Fibroblast of lung (primary cell): Measurements from ENCODE around the gene AZIN2. TPM values are rescaled to one million over a fixed set of nuclear protein-coding genes. Genes with fewer than 3 reads are reported as not detected.

Source experiments
- DNase-seq, 2 donors: peaks; one replicate each; pipeline versions ENCODE4 v3.0.0 to v3.0.0-alpha.2; 2010; ENCODE audit warnings: low read depth in 2 of 2
- H2AFZ ChIP-seq: 2 replicates; pipeline ENCODE4 v1.5.1; 2012; ENCODE audit warnings: low read length, control low read depth, inconsistent platforms
- H3K27ac ChIP-seq: 2 replicates; pipeline ENCODE4 v1.5.1; 2011; ENCODE audit warnings: low read length, control low read depth; ENCODE audit not compliant: insufficient read depth
- H3K27me3 ChIP-seq: 2 replicates; pipeline ENCODE4 v1.5.1; 2011; ENCODE audit warnings: mild to moderate bottlenecking, low read length; ENCODE audit not compliant: control insufficient read depth, insufficient read depth
- H3K36me3 ChIP-seq: 2 replicates; pipeline ENCODE4 v1.5.1; 2011; ENCODE audit warnings: low read length; ENCODE audit not compliant: control insufficient read depth, insufficient read depth
- H3K4me1 ChIP-seq: 2 replicates; pipeline ENCODE4 v1.5.1; 2011; ENCODE audit warnings: low read length; ENCODE audit not compliant: control insufficient read depth, insufficient read depth; ENCODE audit errors: extremely low read depth
- H3K4me2 ChIP-seq: 2 replicates; pipeline ENCODE4 v1.5.1; 2011; ENCODE audit warnings: low read length, control low read depth; ENCODE audit not compliant: insufficient read depth; ENCODE audit errors: extremely low read depth
- H3K4me3 ChIP-seq, 4 experiments: fragments of 200-600 bp in 1 of 4; sonication (generic) in 1 of 4; replicated peaks in 1 of 4; 2 replicates each; pipeline ENCODE4 v1.5.1; 2011 to 2016; ENCODE audit warnings: low read length in 4 of 4, low read depth in 3 of 4, mild to moderate bottlenecking in 3 of 4, control low read depth in 2 of 4, inconsistent platforms in 1 of 4, mixed read lengths in 1 of 4; ENCODE audit not compliant: insufficient read depth in 1 of 4; ENCODE audit errors: control extremely low read depth in 1 of 4
- H3K79me2 ChIP-seq: 2 replicates; pipeline ENCODE4 v1.5.1; 2012; ENCODE audit warnings: mild to moderate bottlenecking, low read length, inconsistent platforms; ENCODE audit not compliant: control insufficient read depth, insufficient read depth
- H3K9ac ChIP-seq: 2 replicates; pipeline ENCODE4 v1.5.1; 2011; ENCODE audit warnings: mild to moderate bottlenecking, low read length, control low read depth; ENCODE audit not compliant: insufficient read depth
- H3K9me3 ChIP-seq: 2 replicates; pipeline ENCODE4 v1.5.1; 2012; ENCODE audit warnings: low read depth, low read length; ENCODE audit not compliant: control insufficient read depth, insufficient read depth
- H4K20me1 ChIP-seq: 2 replicates; pipeline ENCODE4 v1.5.1; 2011; ENCODE audit warnings: low read length; ENCODE audit not compliant: control insufficient read depth, insufficient read depth; ENCODE audit errors: extremely low read depth
- CTCF ChIP-seq, 2 donors: IDR thresholded peaks in 1 of 2; conservative IDR thresholded peaks in 1 of 2; 1 replicate in 1 of 2; 2 replicates in 1 of 2; pipeline ENCODE4 v1.5.1; 2011 to 2012; ENCODE audit warnings: low read length in 2 of 2, control low read depth in 1 of 2, inconsistent platforms in 1 of 2, low read depth in 1 of 2, mild to moderate bottlenecking in 1 of 2
- EZH2 ChIP-seq: IDR thresholded peaks from 2 replicates; pipeline ENCODE4 v1.5.1; 2012; ENCODE audit warnings: low read length, control low read depth, mild to moderate bottlenecking; ENCODE audit errors: missing control alignments
- polyA plus RNA-seq, 2 donors: library from polyadenylated mRNA; depleted of rRNA in 1 of 2; stranded (reverse) in 1 of 2; unstranded in 1 of 2; fragments of >200 nt; gene quantifications; 2 replicates each; pipeline ENCODE4 v1.2.1, GENCODE V29; 2011 to 2012; ENCODE audit warnings: missing spikeins in 1 of 2
- total RNA-seq: library from RNA; depleted of rRNA; stranded (reverse); fragments of >200 nt; gene quantifications from 2 replicates; pipeline ENCODE4 v1.2.1, GENCODE V29; 2014

Gene AZIN2
- total and polyA plus RNA-seq, 2 donors (not counting 1 experiment from before 2014, with no cell fraction given), result 3.2 to 9.1 TPM

- H3K9ac ChIP-seq, result no peak overlapping the region
- TF ChIP-seq EZH2 (no peak), CTCF (conservative IDR thresholded peaks at IDR 0.05 in 1 of 2, IDR thresholded peaks at IDR 0.05 in 1 of 2; ENCODE audit: low read depth in 1 of 2, low read length in 2 of 2) (no peak)
- no peaks in the 10 kb centered on the region for H4K20me1 ChIP-seq
Observed at GRCh38 chr1:33070628-33071027, 10.3 kb upstream of the AZIN2 start.

GRCh38 chr1:33072707-33073106, 8.2 kb upstream of the AZIN2 start:
- H3K79me2 ChIP-seq, result no peaks in the 10 kb centered on the region
- no peak overlapping the region for H3K9ac ChIP-seq
- no peaks in the 10 kb centered on the region for H3K9me3 ChIP-seq
- no peak overlapping the region for H3K4me3 ChIP-seq
- H3K4me1 ChIP-seq, result no peaks in the 10 kb centered on the region
- no peak overlapping the region for H2AFZ ChIP-seq
- no peak overlapping the region for H3K4me2 ChIP-seq
- H4K20me1 ChIP-seq, result no peaks in the 10 kb centered on the region
- peaks cover 4% of the 10 kb centered on the region for H3K27me3 ChIP-seq
- no peak overlapping the region for H3K27ac ChIP-seq
- DNase-seq, result peak; percentile 38 to 44
- no peak for TF ChIP-seq CTCF (conservative IDR thresholded peaks at IDR 0.05 in 1 of 2, IDR thresholded peaks at IDR 0.05 in 1 of 2; ENCODE audit: low read depth in 1 of 2, low read length in 2 of 2)
- no peak for TF ChIP-seq EZH2
- no peaks in the 10 kb centered on the region for H3K36me3 ChIP-seq

More at GRCh38 chr1:33070628-33071027, 10.3 kb upstream of the AZIN2 start:
- Histone ChIP-seq H3K27ac (no peak overlapping the region), H3K4me3 (no peak overlapping the region), H3K4me2 (no peak overlapping the region), H3K9me3 (no peaks in the 10 kb centered on the region), H3K27me3 (peaks cover 4% of the 10 kb centered on the region), H3K4me1 (no peaks in the 10 kb centered on the region), H3K79me2 (no peaks in the 10 kb centered on the region), H2AFZ (no peak overlapping the region), H3K36me3 (no peaks in the 10 kb centered on the region)
- no peak for DNase-seq

GRCh38 chr1:33074193-33074945, 6.6 kb upstream of the AZIN2 start:
- DNase-seq, result no peak
- no peak for TF ChIP-seq EZH2
- TF ChIP-seq CTCF (conservative IDR thresholded peaks at IDR 0.05 in 1 of 2, IDR thresholded peaks at IDR 0.05 in 1 of 2; ENCODE audit: low read depth in 1 of 2, low read length in 2 of 2), result no peak
- H4K20me1 ChIP-seq, result no peaks in the 10 kb centered on the region
- H3K9ac ChIP-seq, result no peak overlapping the region
- H3K4me3 ChIP-seq, result no peak overlapping the region
- H3K36me3 ChIP-seq, result no peaks in the 10 kb centered on the region
- no peaks in the 10 kb centered on the region for H3K9me3 ChIP-seq
- no peak overlapping the region for H3K4me2 ChIP-seq
- H3K79me2 ChIP-seq, result no peaks in the 10 kb centered on the region
- no peak overlapping the region for H3K27ac ChIP-seq
- no peak overlapping the region for H2AFZ ChIP-seq
- H3K27me3 ChIP-seq, result peaks cover 4% of the 10 kb centered on the region
- H3K4me1 ChIP-seq, result no peaks in the 10 kb centered on the region
